Chondrocyte (in vitro differentiated cells): ENCODE results near the gene KDM4C. TPM values are rescaled to one million over a fixed set of nuclear protein-coding genes. Genes with fewer than 3 reads are reported as not detected.

Experiments used
- DNase-seq: peaks from one replicate; pipeline ENCODE4 v3.0.0; 2021; ENCODE audit warnings: mixed read lengths, low spot score
- H3K27ac Mint-ChIP-seq: one replicate; pipeline ENCODE4 v1.8.0; 2021; ENCODE audit warnings: mild to moderate bottlenecking, moderate library complexity, mixed read lengths; ENCODE audit not compliant: unreplicated experiment
- H3K27me3 Mint-ChIP-seq: 2 replicates; pipeline ENCODE4 v1.8.0; 2021; ENCODE audit warnings: low read depth, mixed read lengths
- H3K36me3 Mint-ChIP-seq: 2 replicates; pipeline ENCODE4 v1.8.0; 2021; ENCODE audit warnings: low read depth, mixed read lengths
- H3K4me1 Mint-ChIP-seq: 2 replicates; pipeline ENCODE4 v1.8.0; 2021; ENCODE audit warnings: low read depth, mild to moderate bottlenecking, mixed read lengths
- H3K4me3 Mint-ChIP-seq: one replicate; pipeline ENCODE4 v1.8.0; 2021; ENCODE audit warnings: mild to moderate bottlenecking, moderate library complexity, mixed read lengths; ENCODE audit not compliant: unreplicated experiment
- H3K9me3 Mint-ChIP-seq: 2 replicates; pipeline ENCODE4 v1.8.0; 2021; ENCODE audit warnings: low read depth, mixed read lengths
- CTCF ChIP-seq: fragments of 200-600 bp; sonication (generic); IDR thresholded peaks from 2 replicates; pipeline ENCODE4 v1.5.0; 2021; ENCODE audit warnings: antibody characterized with exemption, mild to moderate bottlenecking, moderate library complexity
- total RNA-seq: library from RNA; stranded (reverse); gene quantifications from 3 replicates; pipeline ENCODE4 v1.2.1, GENCODE V29; 2021

KDM4C gene
- total RNA-seq, 1 donor from 2014 or later, result 18.1 TPM

- H3K4me1 Mint-ChIP-seq, result peaks cover 18% of the 10 kb centered on the region
- TF ChIP-seq CTCF, result no peak
- H3K36me3 Mint-ChIP-seq, result peaks cover 4% of the 10 kb centered on the region
- no peak overlapping the region for H3K4me3 Mint-ChIP-seq
- no peaks in the 10 kb centered on the region for H3K9me3 Mint-ChIP-seq
- no peak overlapping the region for H3K27ac Mint-ChIP-seq
- no peak for DNase-seq
- no peaks in the 10 kb centered on the region for H3K27me3 Mint-ChIP-seq
These were observed 327.6 kb downstream of the KDM4C start for GRCh38 chr9:7085357-7085756.

GRCh38 chr9:7086389-7086788 lies 328.6 kb downstream of the KDM4C start:
- H3K27me3 Mint-ChIP-seq, result no peaks in the 10 kb centered on the region
- peaks cover 21% of the 10 kb centered on the region for H3K4me1 Mint-ChIP-seq
- peaks cover 4% of the 10 kb centered on the region for H3K36me3 Mint-ChIP-seq
- H3K9me3 Mint-ChIP-seq, result no peaks in the 10 kb centered on the region
- DNase-seq, result no peak
- H3K27ac Mint-ChIP-seq, result no peak overlapping the region
- TF ChIP-seq CTCF, result no peak
- H3K4me3 Mint-ChIP-seq, result no peak overlapping the region

GRCh38 chr9:7088611-7089010 lies 330.8 kb downstream of the KDM4C start:
- no peak for DNase-seq
- Mint-ChIP-seq H3K27ac (no peak overlapping the region), H3K4me3 (no peak overlapping the region), H3K4me1 (peaks cover 21% of the 10 kb centered on the region), H3K9me3 (no peaks in the 10 kb centered on the region), H3K36me3 (peaks cover 4% of the 10 kb centered on the region), H3K27me3 (no peaks in the 10 kb centered on the region)
- no peak for TF ChIP-seq CTCF

- Mint-ChIP-seq H3K4me1 (peaks cover 21% of the 10 kb centered on the region), H3K9me3 (no peaks in the 10 kb centered on the region), H3K36me3 (peaks cover 4% of the 10 kb centered on the region), H3K27me3 (no peaks in the 10 kb centered on the region), H3K27ac (no peak overlapping the region), H3K4me3 (no peak overlapping the region)
- no peak for TF ChIP-seq CTCF
- no peak for DNase-seq
These were observed 331.8 kb downstream of the KDM4C start for GRCh38 chr9:7089406-7090193.

- H3K9me3 Mint-ChIP-seq, result no peaks in the 10 kb centered on the region
- no peak overlapping the region for H3K27ac Mint-ChIP-seq
- H3K4me3 Mint-ChIP-seq, result no peak overlapping the region
- no peak for TF ChIP-seq CTCF
- peaks cover 23% of the 10 kb centered on the region for H3K4me1 Mint-ChIP-seq
- H3K27me3 Mint-ChIP-seq, result no peaks in the 10 kb centered on the region
- no peaks in the 10 kb centered on the region for H3K36me3 Mint-ChIP-seq
- DNase-seq, result no peak
These were observed 335.3 kb downstream of the KDM4C start for GRCh38 chr9:7093040-7093439.
